NB4 (cell line): ENCODE results near the gene ACAT1.

Experiments used
- MYC ChIP-seq: IDR thresholded peaks from 2 replicates; pipeline ENCODE4 v1.6.1; 2011; ENCODE audit warnings: low read depth, low read length
- POLR2A ChIP-seq: IDR thresholded peaks from 2 replicates; pipeline ENCODE4 v1.6.1; 2011; ENCODE audit warnings: mild to moderate bottlenecking; ENCODE audit not compliant: insufficient read length; ENCODE audit errors: extremely low read depth
- TF ChIP-seq, protein P1 (sequence below): IDR thresholded peaks from one replicate; pipeline ENCODE4 v1.5.1; 2012; ENCODE audit warnings: low read depth, low read length
- TF ChIP-seq, protein P2 (sequence below): IDR thresholded peaks from 2 replicates; pipeline ENCODE4 v1.6.1; 2011; ENCODE audit warnings: low read depth, low read length

DNA sequence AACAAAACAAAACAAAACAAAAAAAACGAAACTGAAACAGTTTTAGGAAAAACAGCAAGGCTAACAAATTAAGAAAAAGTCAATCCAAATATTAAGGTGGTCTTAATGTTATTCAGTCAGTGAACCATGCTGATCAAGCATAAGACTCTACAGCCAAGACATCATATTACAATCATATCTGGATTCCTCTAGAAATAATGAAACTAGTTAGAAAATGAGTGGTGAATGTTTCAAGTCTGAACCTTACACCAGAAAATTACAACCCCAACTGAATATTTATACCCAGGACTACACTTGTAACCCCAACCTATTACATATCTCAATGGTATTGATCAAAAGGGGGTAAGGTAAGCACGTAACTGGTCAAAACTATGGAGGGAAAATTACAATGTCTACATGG lies 48.8 kb downstream of the ACAT1 start:
- TF ChIP-seq, protein P1, sequence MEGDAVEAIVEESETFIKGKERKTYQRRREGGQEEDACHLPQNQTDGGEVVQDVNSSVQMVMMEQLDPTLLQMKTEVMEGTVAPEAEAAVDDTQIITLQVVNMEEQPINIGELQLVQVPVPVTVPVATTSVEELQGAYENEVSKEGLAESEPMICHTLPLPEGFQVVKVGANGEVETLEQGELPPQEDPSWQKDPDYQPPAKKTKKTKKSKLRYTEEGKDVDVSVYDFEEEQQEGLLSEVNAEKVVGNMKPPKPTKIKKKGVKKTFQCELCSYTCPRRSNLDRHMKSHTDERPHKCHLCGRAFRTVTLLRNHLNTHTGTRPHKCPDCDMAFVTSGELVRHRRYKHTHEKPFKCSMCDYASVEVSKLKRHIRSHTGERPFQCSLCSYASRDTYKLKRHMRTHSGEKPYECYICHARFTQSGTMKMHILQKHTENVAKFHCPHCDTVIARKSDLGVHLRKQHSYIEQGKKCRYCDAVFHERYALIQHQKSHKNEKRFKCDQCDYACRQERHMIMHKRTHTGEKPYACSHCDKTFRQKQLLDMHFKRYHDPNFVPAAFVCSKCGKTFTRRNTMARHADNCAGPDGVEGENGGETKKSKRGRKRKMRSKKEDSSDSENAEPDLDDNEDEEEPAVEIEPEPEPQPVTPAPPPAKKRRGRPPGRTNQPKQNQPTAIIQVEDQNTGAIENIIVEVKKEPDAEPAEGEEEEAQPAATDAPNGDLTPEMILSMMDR, result no peak
- no peak for TF ChIP-seq MYC
- no peak for TF ChIP-seq POLR2A
- TF ChIP-seq, protein P2, sequence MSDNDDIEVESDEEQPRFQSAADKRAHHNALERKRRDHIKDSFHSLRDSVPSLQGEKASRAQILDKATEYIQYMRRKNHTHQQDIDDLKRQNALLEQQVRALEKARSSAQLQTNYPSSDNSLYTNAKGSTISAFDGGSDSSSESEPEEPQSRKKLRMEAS, result no peak
